ENCODE data around the gene RRP9.

Gene RRP9

GRCh38 chr3:51962854-51963530, 21.3 kb upstream of the RRP9 start:
- TF ChIP-seq POLR2AphosphoS5 (IDR thresholded peaks at IDR 0.05; ENCODE audit: low read depth) = no peak
- no peak for TF ChIP-seq SPI1 (IDR thresholded peaks at IDR 0.05; ENCODE audit: borderline replicate concordance, low read depth)
- no peak for TF ChIP-seq CTCF (IDR thresholded peaks at IDR 0.05; ENCODE audit: insufficient read depth, low read length)
- no peak for TF ChIP-seq REST (IDR thresholded peaks at IDR 0.05; ENCODE audit: insufficient replicate concordance, low read depth)
- no peak for TF ChIP-seq GABPA (IDR thresholded peaks at IDR 0.05; ENCODE audit: low read depth)
- no peak for DNase-seq (ENCODE audit: low read depth in 1 of 2, low spot score in 1 of 2)
- Histone ChIP-seq H3K27ac (replicated peaks) (no peak overlapping the region), H3K27me3 (ENCODE audit: insufficient read depth, poor library complexity, severe bottlenecking) (peaks cover 23% of the 10 kb centered on the region), H3K4me3 (replicated peaks; ENCODE audit: insufficient read depth, low read length) (no peak overlapping the region)

GRCh38 chr3:51961602-51962569, 20.2 kb upstream of the RRP9 start:
- DNase-seq (ENCODE audit: low read depth in 1 of 2, low spot score in 1 of 2) = no peak

More at GRCh38 chr3:51961602-51962569, 20.2 kb upstream of the RRP9 start:
- Histone ChIP-seq H3K4me3 (replicated peaks; ENCODE audit: insufficient read depth, low read length) (no peak overlapping the region), H3K27me3 (ENCODE audit: insufficient read depth, poor library complexity, severe bottlenecking) (peaks cover 19% of the 10 kb centered on the region), H3K27ac (replicated peaks) (no peak overlapping the region)
- TF ChIP-seq CTCF (IDR thresholded peaks at IDR 0.05; ENCODE audit: insufficient read depth, low read length) (no peak), POLR2AphosphoS5 (IDR thresholded peaks at IDR 0.05; ENCODE audit: low read depth) (no peak), SPI1 (IDR thresholded peaks at IDR 0.05; ENCODE audit: borderline replicate concordance, low read depth) (no peak), REST (IDR thresholded peaks at IDR 0.05; ENCODE audit: insufficient replicate concordance, low read depth) (no peak)
